GM21737 (cell line): Measurements from ENCODE around the gene PCID2.
"Not testable (repeated sequence)": the region's sequence is repeated elsewhere in the genome, so short reads cannot be mapped to it uniquely, and the experiment has no call there.

Experiments
- ATAC-seq: cut with Tn5 transposase; IDR thresholded peaks from one replicate; pipeline ENCODE4 v1.9.1; 2021; ENCODE audit warnings: mild to moderate bottlenecking, moderate library complexity; ENCODE audit not compliant: unreplicated experiment

PCID2 gene

GRCh38 chr13:113167155-113167554, 41.3 kb downstream of the PCID2 start:
- no peak for ATAC-seq

- no peak for ATAC-seq
Measured at GRCh38 chr13:113166681-113167080, 41.8 kb downstream of the PCID2 start.

- ATAC-seq: no peak
Measured at GRCh38 chr13:113166266-113166665, 42.2 kb downstream of the PCID2 start.

- no peak for ATAC-seq
Measured at GRCh38 chr13:113164492-113164891, 44.0 kb downstream of the PCID2 start.

- ATAC-seq: no peak
Measured at GRCh38 chr13:113162783-113163685, 45.4 kb downstream of the PCID2 start.

GRCh38 chr13:113161975-113162374, 46.5 kb downstream of the PCID2 start:
- ATAC-seq: not testable (repeated sequence)

GRCh38 chr13:113161433-113161832, 47.0 kb downstream of the PCID2 start:
- ATAC-seq: no peak

- ATAC-seq: no peak
Measured at GRCh38 chr13:113160983-113161382, 47.5 kb downstream of the PCID2 start.

GRCh38 chr13:113159701-113160100, 48.8 kb downstream of the PCID2 start:
- ATAC-seq: no peak

- ATAC-seq: no peak
Measured at GRCh38 chr13:113158946-113159345, 49.5 kb downstream of the PCID2 start.

GRCh38 chr13:113157929-113158747, 50.3 kb downstream of the PCID2 start, which contains the start of gene PROZ:
PROZ (plus strand) TSS chr13:113158648; CDS start chr13:113158661, 13 bp downstream.
- no peak for ATAC-seq

- no peak for ATAC-seq
Measured at GRCh38 chr13:113157206-113157928, 51.1 kb downstream of the PCID2 start.

- no peak for ATAC-seq
Measured at GRCh38 chr13:113155982-113156655, 52.4 kb downstream of the PCID2 start.

GRCh38 chr13:113155201-113155600, 53.3 kb downstream of the PCID2 start:
- ATAC-seq: no peak

GRCh38 chr13:113153810-113154748, 54.4 kb downstream of the PCID2 start:
- peak; percentile 56 for ATAC-seq

- peak; percentile 19 for ATAC-seq
Measured at GRCh38 chr13:113152984-113153809, 55.3 kb downstream of the PCID2 start.

- no peak for ATAC-seq
Measured at GRCh38 chr13:113152691-113152983, 55.8 kb downstream of the PCID2 start.

- no peak for ATAC-seq
Measured at GRCh38 chr13:113151745-113152690, 56.5 kb downstream of the PCID2 start.
